K562 (cell line): Measurements from ENCODE around the gene LATS2. TPM values are rescaled to one million over a fixed set of nuclear protein-coding genes. Genes with fewer than 3 reads are reported as not detected.
A peak's percentile ranks its signal among the peaks of the same experiment; 100 is the strongest.

Experiments
- ATAC-seq: fragments of 200-7000 bp; cut with Tn5 transposase; 3 replicates; pipeline ENCODE4 v1.9.1; 2020; ENCODE audit warnings: moderate library complexity
- BruUV-seq: library from RNA; stranded (reverse); fragments of 400-500 nt; replicated peaks from 2 replicates; lab custom pipeline; 2021; lab: Mats Ljungman, UMichigan
- CTCF ChIA-PET: fragments of 300-600 bp; formaldehyde crosslinking; extraction: SDS; loops from one replicate; lab custom pipeline; 2021; ENCODE audit warnings: low intra/inter-chr PET ratio; lab: Yijun Ruan, JAX
- POLR2A ChIA-PET: fragments of 300-600, 350-650 bp; sonication (Branson Sonifier 250); formaldehyde crosslinking; extraction: SDS; loops from one replicate; lab custom pipeline; 2021; ENCODE audit warnings: antibody characterized with exemption, inconsistent platforms; lab: Yijun Ruan, JAX
- DNase-seq, 4 experiments: peaks; one replicate each; pipeline versions ENCODE4 v3.0.0 to v3.0.0-alpha.2; 2011 to 2018; ENCODE audit warnings: low spot score in 3 of 4, mixed read lengths in 3 of 4; ENCODE audit errors: extremely low read depth in 1 of 4
- FAIRE-seq: peaks from 2 replicates; lab custom pipeline; 2011; peaks lifted over from hg19 to GRCh38; lab: Jason Lieb, UNC
- H2AFZ ChIP-seq: 2 replicates; pipeline ENCODE4 v1.6.0; 2011; ENCODE audit warnings: low read depth, low read length, control low read depth, inconsistent platforms
- H3K27ac ChIP-seq: fragments of 200-600 bp; 3 replicates; pipeline ENCODE4 v1.8.0; 2011; ENCODE audit warnings: low read depth, mild to moderate bottlenecking, control low read depth, inconsistent platforms, low read length, moderate library complexity, mixed read lengths; ENCODE audit errors: extremely low read depth
- H3K27me3 ChIP-seq, 2 experiments: fragments of 300-600 bp in 1 of 2; 2 replicates in 1 of 2; 3 replicates in 1 of 2; pipeline versions ENCODE4 v1.6.0 to v1.8.0; 2011; ENCODE audit warnings: inconsistent platforms in 2 of 2, low read length in 2 of 2, mild to moderate bottlenecking in 1 of 2, mixed read lengths in 1 of 2, moderate library complexity in 1 of 2; ENCODE audit not compliant: control insufficient read depth in 2 of 2, insufficient read depth in 2 of 2
- H3K36me3 ChIP-seq: fragments of 300-600 bp; 3 replicates; pipeline ENCODE4 v1.8.0; 2011; ENCODE audit warnings: mild to moderate bottlenecking, low read length, inconsistent platforms; ENCODE audit not compliant: control insufficient read depth, insufficient read depth
- H3K4me1 ChIP-seq, 2 experiments: fragments of 200-600 bp in 1 of 2; replicated peaks in 1 of 2; 2 replicates in 1 of 2; 3 replicates in 1 of 2; pipeline versions ENCODE4 v1.5.1 to v1.8.0; 2011; ENCODE audit warnings: inconsistent platforms in 2 of 2, low read length in 2 of 2, mild to moderate bottlenecking in 1 of 2, mixed read lengths in 1 of 2, moderate library complexity in 1 of 2; ENCODE audit not compliant: control insufficient read depth in 2 of 2, insufficient read depth in 2 of 2
- H3K4me2 ChIP-seq: 2 replicates; pipeline ENCODE4 v1.6.1; 2011; ENCODE audit warnings: low read length, control low read depth, inconsistent platforms, mixed read lengths; ENCODE audit not compliant: insufficient read depth
- H3K4me3 ChIP-seq: fragments of 200-600 bp; sonication (generic), shearing (Covaris generic); 2 replicates; pipeline ENCODE4 v1.5.1; 2016; ENCODE audit warnings: control low read depth, inconsistent platforms
- H3K79me2 ChIP-seq: fragments of 200-600 bp; 3 replicates; pipeline ENCODE4 v1.8.0; 2011; ENCODE audit warnings: low read length, inconsistent platforms; ENCODE audit not compliant: control insufficient read depth, insufficient read depth
- H3K9ac ChIP-seq, 2 experiments: 2 replicates each; pipeline versions ENCODE4 v1.6.0 to v1.6.1; 2011; ENCODE audit warnings: low read depth in 2 of 2, low read length in 2 of 2, control low read depth in 1 of 2, inconsistent platforms in 1 of 2, mild to moderate bottlenecking in 1 of 2, mixed read lengths in 1 of 2; ENCODE audit not compliant: insufficient read depth in 1 of 2
- H3K9me1 ChIP-seq: one replicate; pipeline ENCODE4 v1.6.0; 2011; ENCODE audit warnings: inconsistent platforms, mild to moderate bottlenecking, low read length, moderate library complexity; ENCODE audit not compliant: control insufficient read depth, insufficient read depth
- H3K9me3 ChIP-seq: replicated peaks from 2 replicates; pipeline ENCODE4 v1.5.1; 2011; ENCODE audit warnings: low read depth, low read length, inconsistent platforms; ENCODE audit not compliant: control insufficient read depth, insufficient read depth
- H4K20me1 ChIP-seq: replicated peaks from 2 replicates; pipeline ENCODE4 v1.6.1; 2011; ENCODE audit warnings: low read length, inconsistent platforms, mixed read lengths; ENCODE audit not compliant: control insufficient read depth, insufficient read depth
- BCOR ChIP-seq: fragments of 450-650 bp; IDR thresholded peaks from 2 replicates; pipeline ENCODE4 v1.6.1; 2016
- HMG20B ChIP-seq: fragments of 250-450 bp; sonication (Bioruptor Pico); IDR thresholded peaks from 2 replicates; pipeline ENCODE4 v1.5.0; 2021; ENCODE audit warnings: mild to moderate bottlenecking
- KDM4B ChIP-seq, 2 experiments: fragments of 450-650 bp in 1 of 2; sonication (generic) in 1 of 2; IDR thresholded peaks; 2 replicates each; pipeline ENCODE4 v1.6.1; 2016 to 2017; ENCODE audit warnings: borderline replicate concordance in 2 of 2, antibody characterized with exemption in 1 of 2, low read depth in 1 of 2, mild to moderate bottlenecking in 1 of 2
- NFYB ChIP-seq: IDR thresholded peaks from 2 replicates; pipeline ENCODE4 v1.6.1; 2011; ENCODE audit warnings: mild to moderate bottlenecking, moderate library complexity; ENCODE audit not compliant: insufficient read length; ENCODE audit errors: extremely low read depth
- PKNOX1 ChIP-seq: fragments of 450-650 bp; IDR thresholded peaks from 2 replicates; pipeline ENCODE4 v1.6.1; 2016
- PRDM10 ChIP-seq: fragments of 450-650 bp; IDR thresholded peaks from 2 replicates; pipeline ENCODE4 v1.6.1; 2018; ENCODE audit not compliant: partially characterized antibody
- RBM15 ChIP-seq: fragments of 200-400 bp; formaldehyde crosslinking; IDR thresholded peaks from 2 replicates; pipeline ENCODE4 v1.6.1; 2018; ENCODE audit warnings: mild to moderate bottlenecking, low read length, moderate library complexity; ENCODE audit not compliant: insufficient read depth
- SP1 ChIP-seq: sonication (generic); formaldehyde crosslinking; IDR thresholded peaks from 2 replicates; pipeline ENCODE4 v1.8.1; 2022; ENCODE audit warnings: mild to moderate bottlenecking, missing genetic modification reagents
- ZBTB33 ChIP-seq: sonication (generic); formaldehyde crosslinking; IDR thresholded peaks from 2 replicates; pipeline ENCODE4 v1.8.1; 2023; ENCODE audit warnings: mild to moderate bottlenecking, missing genetic modification reagents
- WGBS: fragments of 100-300 bp; shearing (Covaris generic); methylation state at CpG from one replicate; pipeline ENCODE4 v1.1.6; 2016; ENCODE audit warnings: low coverage, mixed read lengths; ENCODE audit not compliant: insufficient coverage; ENCODE audit errors: missing lambda C conversion rate; 5-methylcytosine and 5-hydroxymethylcytosine counted together
- in situ Hi-C: fragments of 300-500 bp; cut with MboI; formaldehyde crosslinking; loops from 4 replicates; pipeline ENCODE4 v1.15.0; 2018; ENCODE audit warnings: inconsistent platforms, mixed read lengths
- intact Hi-C: fragments of 100-400 bp; cut with micrococcal nuclease; formaldehyde crosslinking; loops from 2 replicates; pipeline ENCODE4 v1.14.2; 2022
- polyA plus RNA-seq, 8 experiments: library from polyadenylated mRNA; depleted of rRNA in 4 of 8; stranded (reverse) in 5 of 8; unstranded in 3 of 8; fragments of >200 nt; fragmentation: Nextera tagmentation in 2 of 8; fragmentation: Illumina TruSeq in 1 of 8; extraction: Ambion mirVana in 2 of 8; extraction: Trizol in 1 of 8; gene quantifications; 2 replicates each; pipeline versions ENCODE4 v1.2.1 to v1.2.3, GENCODE V29; 2011 to 2014; ENCODE audit warnings: inconsistent platforms in 1 of 8, missing spikeins in 1 of 8
- total RNA-seq, 7 experiments: library from RNA; depleted of rRNA in 6 of 7; stranded (reverse); fragments of >200 nt in 6 of 7; fragmentation: Illumina TruSeq in 2 of 7; extraction: Trizol in 2 of 7; gene quantifications; 2 replicates each; pipeline versions ENCODE4 v1.2.1 to v1.2.3, GENCODE V29; 2011 to 2021; ENCODE audit warnings: low replicate concordance in 1 of 7

The LATS2 gene
- total and polyA plus RNA-seq, 9 of the 15 experiments (the other 6 are each of a cell fraction or from before 2014, with no cell fraction given): 0.18 to 3.7 (median 0.76) TPM

- H3K27me3 ChIP-seq: no peaks in the 10 kb centered on the region; a peak in 1 of 5 replicates
- BruUV-seq: no TSS peak
- CTCF ChIA-PET: no interaction called here
- no peak overlapping the region for H3K9ac ChIP-seq
- POLR2A ChIA-PET: no interaction called here
- intact Hi-C loops: no loop called here
- DNase-seq (no peak), FAIRE-seq (no peak), ATAC-seq (no peak)
- WGBS: 82% methylated on average over 21 of the region's 35 CpGs
- no peaks in the 10 kb centered on the region for H3K36me3 ChIP-seq
- H4K20me1 ChIP-seq: no peaks in the 10 kb centered on the region
- H3K27ac ChIP-seq: no peak overlapping the region
- H3K9me1 ChIP-seq: no peaks in the 10 kb centered on the region
- H3K4me2 ChIP-seq: no peak overlapping the region
- no peak overlapping the region for H3K4me3 ChIP-seq
- in situ Hi-C loops: loop anchor here (10.0 kb wide), 1 partner anchor 565 kb away; no protein-coding TSS in a partner anchor
- H2AFZ ChIP-seq: no peak overlapping the region
- H3K79me2 ChIP-seq: no peaks in the 10 kb centered on the region
- H3K4me1 ChIP-seq: peaks cover 0 to 18% of the 10 kb centered on the region in 2 experiments; a peak in 2 of 5 replicates
- H3K9me3 ChIP-seq: no peaks in the 10 kb centered on the region
- TF ChIP-seq PRDM10: no peak
- TF ChIP-seq PKNOX1: no peak
- TF ChIP-seq RBM15: no peak
- no peak for TF ChIP-seq HMG20B (CRISPR knock-in tag)
- no peak for TF ChIP-seq SP1 (CRISPR knock-in tag)
- TF ChIP-seq KDM4B (IDR thresholded peaks at IDR 0.05; ENCODE audit: borderline replicate concordance in 2 of 2, low read depth in 1 of 2): no peak
- peak; percentile 11 for TF ChIP-seq ZBTB33 (CRISPR knock-in tag)
- TF ChIP-seq BCOR: no peak
- TF ChIP-seq NFYB: no peak
- TF ChIP-seq, all 486 proteins: peak for 1
These were observed 1.6 kb downstream of the LATS2 start for GRCh38 chr13:21059641-21060337.
